ENCODE measurements around the gene NT5E.

Gene NT5E

GRCh38 chr6:85455471-85456026 lies 5.7 kb downstream of the NT5E start:
- Histone ChIP-seq H3K27ac (ENCODE audit: low read depth, low read length) (no peak overlapping the region), H3K27me3 (ENCODE audit: control insufficient read depth, low read length) (peaks cover 4% of the 10 kb centered on the region), H3K9me2 (replicated peaks; ENCODE audit: control insufficient read depth, low read length) (no peaks in the 10 kb centered on the region), H3K36me3 (ENCODE audit: control insufficient read depth, low read length) (no peaks in the 10 kb centered on the region), H4K20me1 (ENCODE audit: control insufficient read depth, insufficient read depth, low read depth, low read length) (no peaks in the 10 kb centered on the region), H3K9me3 (ENCODE audit: control insufficient read depth, insufficient read depth, low read length) (no peaks in the 10 kb centered on the region), H3K4me3 (ENCODE audit: low read length) (no peak overlapping the region), H3K79me2 (ENCODE audit: control insufficient read depth, low read length) (no peaks in the 10 kb centered on the region), H3K4me1 (ENCODE audit: control insufficient read depth, low read length) (no peaks in the 10 kb centered on the region), H3F3A (ENCODE audit: control insufficient read depth, insufficient read depth) (no peaks in the 10 kb centered on the region), H3K4me2 (ENCODE audit: low read length) (no peak overlapping the region)
- no peak for TF ChIP-seq EZH2phosphoT487 (IDR thresholded peaks at IDR 0.05; ENCODE audit: borderline replicate concordance, low read length)
- TF ChIP-seq CTCF (IDR thresholded peaks at IDR 0.05; ENCODE audit: low read depth, low read length, poor library complexity, severe bottlenecking): no peak

- no peak overlapping the region for H3K4me2 ChIP-seq (ENCODE audit: low read length)
- TF ChIP-seq EZH2phosphoT487 (IDR thresholded peaks at IDR 0.05; ENCODE audit: borderline replicate concordance, low read length) (no peak), CTCF (IDR thresholded peaks at IDR 0.05; ENCODE audit: low read depth, low read length, poor library complexity, severe bottlenecking) (no peak)
- H3K27ac ChIP-seq (ENCODE audit: low read depth, low read length): no peak overlapping the region
- no peaks in the 10 kb centered on the region for H3K27me3 ChIP-seq (ENCODE audit: control insufficient read depth, low read length)
- H3K9me3 ChIP-seq (ENCODE audit: control insufficient read depth, insufficient read depth, low read length): no peaks in the 10 kb centered on the region
- no peaks in the 10 kb centered on the region for H3K36me3 ChIP-seq (ENCODE audit: control insufficient read depth, low read length)
- H3K4me1 ChIP-seq (ENCODE audit: control insufficient read depth, low read length): peaks cover 5% of the 10 kb centered on the region
- no peaks in the 10 kb centered on the region for H3K79me2 ChIP-seq (ENCODE audit: control insufficient read depth, low read length)
- no peaks in the 10 kb centered on the region for H3F3A ChIP-seq (ENCODE audit: control insufficient read depth, insufficient read depth)
- H4K20me1 ChIP-seq (ENCODE audit: control insufficient read depth, insufficient read depth, low read depth, low read length): no peaks in the 10 kb centered on the region
- H3K4me3 ChIP-seq (ENCODE audit: low read length): no peak overlapping the region
- H3K9me2 ChIP-seq (replicated peaks; ENCODE audit: control insufficient read depth, low read length): no peaks in the 10 kb centered on the region
Observed at GRCh38 chr6:85456782-85457181, 6.9 kb downstream of the NT5E start.

GRCh38 chr6:85458184-85458583 lies 8.3 kb downstream of the NT5E start:
- Histone ChIP-seq H3K27ac (ENCODE audit: low read depth, low read length) (no peak overlapping the region), H3K79me2 (ENCODE audit: control insufficient read depth, low read length) (no peaks in the 10 kb centered on the region), H3K4me2 (ENCODE audit: low read length) (no peak overlapping the region), H3K27me3 (ENCODE audit: control insufficient read depth, low read length) (peaks cover 3% of the 10 kb centered on the region; the same call in 1 of the 2 replicates), H4K20me1 (ENCODE audit: control insufficient read depth, insufficient read depth, low read depth, low read length) (no peaks in the 10 kb centered on the region), H3K36me3 (ENCODE audit: control insufficient read depth, low read length) (no peaks in the 10 kb centered on the region), H3F3A (ENCODE audit: control insufficient read depth, insufficient read depth) (no peaks in the 10 kb centered on the region), H3K4me3 (ENCODE audit: low read length) (no peak overlapping the region), H3K9me3 (ENCODE audit: control insufficient read depth, insufficient read depth, low read length) (no peaks in the 10 kb centered on the region), H3K4me1 (ENCODE audit: control insufficient read depth, low read length) (peaks cover 5% of the 10 kb centered on the region), H3K9me2 (replicated peaks; ENCODE audit: control insufficient read depth, low read length) (no peaks in the 10 kb centered on the region)
- TF ChIP-seq EZH2phosphoT487 (IDR thresholded peaks at IDR 0.05; ENCODE audit: borderline replicate concordance, low read length) (no peak), CTCF (IDR thresholded peaks at IDR 0.05; ENCODE audit: low read depth, low read length, poor library complexity, severe bottlenecking) (no peak)
